22Rv1 (cell line): ENCODE data around the gene UBE2C.

Experiments
- H3K27ac ChIP-seq: fragments of 450-650 bp; 2 replicates; pipeline ENCODE4 v1.5.1; 2017
- CTCF ChIP-seq: fragments of 450-650 bp; IDR thresholded peaks from 2 replicates; pipeline ENCODE4 v1.5.1; 2017; ENCODE audit warnings: mild to moderate bottlenecking
- ZFX ChIP-seq: fragments of 450-650 bp; IDR thresholded peaks from 2 replicates; pipeline ENCODE4 v1.6.1; 2017; ENCODE audit warnings: antibody characterized with exemption, borderline replicate concordance

UBE2C gene

DNA sequence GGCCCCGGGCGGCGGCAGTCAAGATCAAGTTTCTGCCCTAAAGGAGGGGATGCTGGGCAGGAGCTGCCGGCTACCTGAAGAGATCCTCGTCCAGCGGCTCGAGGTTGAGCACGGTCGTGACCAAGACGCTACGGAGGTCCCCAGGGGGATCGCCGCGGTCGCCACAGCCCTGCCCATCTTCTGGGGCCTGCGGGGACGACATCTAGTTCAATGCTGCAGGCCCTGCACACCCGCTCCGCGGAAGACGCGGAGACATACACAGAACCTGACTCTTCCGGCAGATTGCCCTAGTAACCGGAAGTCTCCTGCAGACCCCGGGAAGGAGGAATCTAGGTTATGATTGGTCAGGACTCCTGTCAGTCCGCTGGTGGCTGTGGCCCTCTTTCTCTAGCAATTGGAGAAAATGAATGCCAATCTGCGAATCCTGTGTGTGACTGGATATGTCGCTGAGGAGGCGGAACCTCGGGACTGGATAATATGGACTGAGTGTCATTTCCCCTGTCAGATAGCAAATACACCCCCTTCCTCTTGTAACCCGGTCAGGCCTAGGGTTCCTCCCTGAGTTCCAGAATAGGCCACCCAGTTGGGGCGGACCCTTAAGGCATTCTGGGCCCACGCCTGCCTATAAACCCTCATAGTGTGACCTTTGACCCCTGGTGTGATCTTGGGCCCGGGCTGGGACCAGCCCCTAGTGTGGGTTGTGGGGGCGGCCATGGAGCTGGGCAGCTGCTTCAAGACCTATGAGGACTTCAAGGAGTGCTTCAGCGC is 44.9 kb downstream of the UBE2C start, which contains the start of the genes ACOT8 and ZSWIM3:
Gene ACOT8 (minus strand): TSS at position 279 of the 768 bp plus-strand sequence. CDS start 77 bp downstream, at position 202.
Gene ZSWIM3 (plus strand): TSS at position 501 of the 768 bp plus-strand sequence. CDS start 212 bp downstream, at position 713.
- TF ChIP-seq CTCF, result no peak
- peak within 1 kb of the TSS; percentile 72 for H3K27ac ChIP-seq

DNA sequence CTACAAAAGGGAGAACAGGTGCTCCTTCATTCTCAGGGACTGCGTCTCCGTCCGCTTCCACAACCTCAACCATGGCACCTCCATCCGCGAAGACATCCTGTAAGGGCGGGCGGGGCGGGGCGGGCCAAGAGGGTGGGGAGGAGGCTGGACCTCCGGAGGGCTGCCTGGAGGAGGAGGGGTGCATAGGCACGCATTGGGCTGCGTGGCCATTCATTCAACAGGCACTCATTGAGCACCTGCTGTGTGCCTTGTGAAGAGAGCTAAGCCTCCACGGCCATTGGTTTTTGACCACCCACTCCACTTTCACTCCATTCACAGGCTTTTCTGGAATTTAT is 45.4 kb downstream of the UBE2C start:
- H3K27ac ChIP-seq, result peak overlapping the region; percentile 72
- TF ChIP-seq ZFX (no peak), CTCF (no peak)

DNA sequence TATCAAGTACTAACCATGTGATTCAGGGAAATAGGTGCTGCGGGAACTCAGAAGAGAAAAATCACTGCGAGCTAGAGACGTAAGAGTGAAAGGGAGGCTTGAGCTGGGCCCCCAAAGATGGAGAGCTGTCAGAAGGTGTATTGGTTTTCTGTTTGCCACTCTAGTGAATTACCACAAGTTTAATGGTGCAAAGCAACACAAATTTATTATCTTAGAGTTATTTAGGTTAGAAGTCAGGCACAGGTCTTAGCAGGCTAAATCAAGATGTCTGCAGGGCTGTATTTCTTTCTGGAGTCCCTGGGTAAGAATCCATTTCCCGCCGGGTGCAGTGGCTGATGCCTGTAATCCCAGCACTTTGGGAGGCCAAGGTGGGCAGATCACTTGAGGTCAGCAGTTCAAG is 47.5 kb downstream of the UBE2C start:
- no peak overlapping the region for H3K27ac ChIP-seq
- TF ChIP-seq CTCF (no peak), ZFX (no peak)

- no peak overlapping the region for H3K27ac ChIP-seq
Observed at GRCh38 chr20:45860560-45861220, 48.2 kb downstream of the UBE2C start.

DNA sequence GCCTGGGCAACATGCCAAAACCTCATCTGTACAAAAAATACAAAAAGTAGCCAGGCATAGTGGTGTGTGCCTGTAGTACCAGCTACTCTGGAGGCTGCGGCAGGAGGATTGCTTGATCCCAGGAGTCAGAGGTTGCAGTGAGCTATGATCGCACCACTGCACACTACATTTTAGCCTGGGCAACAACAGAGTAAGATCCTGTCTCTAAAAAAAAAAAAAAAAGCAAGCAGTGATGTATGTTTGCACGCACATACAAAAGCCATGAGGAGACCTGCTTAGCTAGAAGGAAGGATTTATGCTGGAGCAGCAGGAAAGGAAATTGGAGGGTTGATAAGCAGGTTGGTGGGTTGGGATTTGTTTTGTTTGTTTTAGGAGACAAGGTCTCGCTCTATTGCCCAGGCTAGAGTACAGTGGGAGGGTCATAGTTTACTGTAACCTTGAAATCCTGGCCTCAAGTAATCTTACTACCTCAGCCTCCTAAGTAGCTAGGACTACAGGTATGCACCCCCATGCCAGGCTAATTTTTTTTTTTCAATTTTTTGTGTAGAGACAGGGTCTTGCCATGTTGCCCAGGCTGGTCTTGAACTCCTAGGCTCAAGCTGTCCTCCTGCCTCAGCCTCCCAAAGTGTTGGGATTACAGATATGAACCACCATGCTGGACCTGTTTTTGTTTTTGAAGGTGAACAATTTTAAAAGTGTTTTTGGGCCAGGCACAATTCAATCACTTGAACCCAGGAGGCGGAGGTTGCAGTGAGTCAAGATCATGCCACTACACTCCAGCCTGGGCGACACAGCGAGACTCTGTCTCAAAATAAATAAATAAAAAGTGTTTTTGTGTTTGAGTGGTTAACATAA is 49.0 kb downstream of the UBE2C start:
- no peak overlapping the region for H3K27ac ChIP-seq
- TF ChIP-seq CTCF, result no peak
- no peak for TF ChIP-seq ZFX

More at GRCh38 chr20:45860560-45861220, 48.2 kb downstream of the UBE2C start:
- TF ChIP-seq CTCF (no peak), ZFX (no peak)

DNA sequence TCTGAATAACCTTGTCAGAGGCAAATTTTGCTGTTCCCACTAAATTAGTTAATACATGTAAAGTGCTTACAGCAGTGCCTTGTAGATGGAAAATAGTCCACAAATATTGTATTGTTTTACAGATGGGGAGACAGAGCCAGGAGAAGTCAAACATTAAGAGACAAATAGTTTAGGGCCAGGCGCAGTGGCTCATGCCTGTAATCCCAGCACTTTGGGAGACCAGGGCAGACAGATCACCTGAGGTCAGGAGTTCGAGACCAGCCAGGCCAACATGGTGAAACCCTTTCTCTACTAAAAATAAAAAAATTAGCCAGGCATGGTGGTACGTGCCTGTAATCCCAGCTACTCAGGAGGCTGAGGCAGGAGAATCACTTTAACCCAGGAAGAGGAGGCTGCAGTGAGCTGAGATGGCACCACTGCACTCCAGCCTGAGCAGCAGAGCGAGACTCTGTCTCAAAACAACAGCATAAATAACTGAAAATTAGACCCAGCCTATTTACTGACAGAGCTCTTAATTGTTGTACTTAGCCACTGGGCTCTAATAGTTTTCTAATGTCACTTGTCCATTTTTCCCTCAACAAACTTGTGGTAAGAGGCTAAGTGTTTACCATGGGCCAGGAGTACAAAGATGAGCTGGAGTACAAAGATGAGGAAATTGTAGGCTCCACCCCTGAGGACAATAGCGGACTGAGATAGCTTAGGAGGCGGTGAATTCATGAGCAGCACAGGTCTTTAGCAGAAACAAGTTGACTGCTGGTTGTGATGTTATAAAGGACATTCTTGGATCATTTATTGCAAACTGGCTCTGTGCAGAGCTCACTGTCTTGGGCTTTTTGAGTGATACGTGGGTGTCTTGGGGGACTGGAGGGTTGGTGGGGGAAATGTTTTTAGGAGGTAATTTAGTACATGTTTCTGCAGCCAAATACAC is 51.4 kb downstream of the UBE2C start:
- no peak overlapping the region for H3K27ac ChIP-seq
- TF ChIP-seq CTCF (no peak), ZFX (no peak)
